Measurements from ENCODE around the gene FSD1.
"Not testable (repeated sequence)": the region's sequence is repeated elsewhere in the genome, so short reads cannot be mapped to it uniquely, and the experiment has no call there.

The FSD1 gene

GRCh38 chr19:4342314-4342614, 37.9 kb downstream of the FSD1 start:
- DNase-seq (ENCODE audit: insufficient read length, low spot score) (no peak), FAIRE-seq (no peak)

- FAIRE-seq (no peak), DNase-seq (ENCODE audit: insufficient read length, low spot score) (peak; percentile 98)
Observed at GRCh38 chr19:4342615-4343369, 38.4 kb downstream of the FSD1 start.

- FAIRE-seq (no peak), DNase-seq (ENCODE audit: insufficient read length, low spot score) (peak; percentile 64)
Observed at GRCh38 chr19:4343370-4344307, 39.2 kb downstream of the FSD1 start, which contains the start of gene MPND. MPND (plus strand) TSS chr19:4343562; CDS start chr19:4343594, 32 bp downstream.

GRCh38 chr19:4345342-4346019, 41.1 kb downstream of the FSD1 start:
- no peak for FAIRE-seq
- DNase-seq (ENCODE audit: insufficient read length, low spot score) = no peak

DNA sequence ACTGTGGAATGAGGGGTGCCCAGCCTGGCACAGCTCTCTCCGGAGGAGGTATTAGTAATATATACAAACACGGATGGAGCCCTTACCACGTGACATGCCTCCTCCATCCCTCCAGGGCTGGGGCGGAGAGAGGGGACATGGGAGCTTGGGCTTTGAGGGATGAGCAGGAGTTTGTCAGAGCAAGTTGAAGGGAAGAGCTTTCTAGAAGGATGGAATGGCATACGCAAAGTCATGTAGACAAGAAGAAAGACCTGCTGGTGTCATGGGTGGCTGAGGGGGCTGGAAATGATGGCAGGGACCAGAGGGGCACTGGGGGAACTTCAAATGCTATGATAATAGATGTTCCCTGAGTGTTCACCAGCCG, 41.6 kb downstream of the FSD1 start:
- DNase-seq (ENCODE audit: insufficient read length, low spot score) (no peak), FAIRE-seq (no peak)

DNA sequence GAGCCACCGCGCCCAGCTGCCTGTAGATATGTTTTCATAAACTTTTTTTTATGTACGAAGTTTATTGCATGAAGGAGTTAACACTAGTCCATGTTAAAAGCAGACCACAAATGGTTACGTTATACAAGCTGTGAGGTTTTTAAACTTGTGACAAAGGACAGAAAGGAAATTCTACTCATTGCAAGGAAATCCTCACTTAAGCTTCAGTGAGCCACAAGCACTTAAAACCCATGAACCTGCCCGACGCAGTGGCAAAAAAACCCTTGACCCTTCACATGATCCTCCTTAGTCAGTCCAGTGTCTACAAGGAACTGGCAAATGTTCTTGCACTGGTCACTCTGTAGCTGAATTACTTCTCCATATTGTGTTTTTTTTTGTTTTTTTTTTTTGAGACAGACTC, 43.1 kb downstream of the FSD1 start:
- no peak for DNase-seq (ENCODE audit: insufficient read length, low spot score)
- FAIRE-seq = no peak

DNA sequence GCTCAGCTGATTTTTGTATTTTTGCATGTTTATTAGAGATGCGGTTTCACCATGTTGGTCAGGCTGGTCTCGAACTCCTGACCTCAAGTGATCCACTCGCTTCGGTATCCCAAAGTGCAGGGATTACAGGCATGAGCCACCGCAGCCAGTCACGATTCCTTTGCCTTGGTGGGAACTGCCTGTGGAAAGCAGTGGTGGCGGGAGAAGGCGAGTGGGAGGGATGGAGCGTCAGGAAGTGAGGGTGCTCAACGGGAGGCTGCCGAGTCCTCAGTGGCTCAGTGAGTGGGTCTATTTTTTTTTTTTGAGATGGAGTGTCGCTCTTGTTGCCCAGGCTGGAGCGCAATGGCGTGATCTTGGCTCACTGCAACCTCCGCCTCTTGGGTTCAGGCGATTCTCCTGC, 44.8 kb downstream of the FSD1 start:
- not testable (repeated sequence) for FAIRE-seq; DNase-seq (ENCODE audit: insufficient read length, low spot score)

- FAIRE-seq (no peak), DNase-seq (ENCODE audit: insufficient read length, low spot score) (no peak)
Observed at GRCh38 chr19:4350111-4350510, 45.7 kb downstream of the FSD1 start.

GRCh38 chr19:4350726-4351125, 46.3 kb downstream of the FSD1 start:
- no peak for DNase-seq (ENCODE audit: insufficient read length, low spot score)
- no peak for FAIRE-seq

DNA sequence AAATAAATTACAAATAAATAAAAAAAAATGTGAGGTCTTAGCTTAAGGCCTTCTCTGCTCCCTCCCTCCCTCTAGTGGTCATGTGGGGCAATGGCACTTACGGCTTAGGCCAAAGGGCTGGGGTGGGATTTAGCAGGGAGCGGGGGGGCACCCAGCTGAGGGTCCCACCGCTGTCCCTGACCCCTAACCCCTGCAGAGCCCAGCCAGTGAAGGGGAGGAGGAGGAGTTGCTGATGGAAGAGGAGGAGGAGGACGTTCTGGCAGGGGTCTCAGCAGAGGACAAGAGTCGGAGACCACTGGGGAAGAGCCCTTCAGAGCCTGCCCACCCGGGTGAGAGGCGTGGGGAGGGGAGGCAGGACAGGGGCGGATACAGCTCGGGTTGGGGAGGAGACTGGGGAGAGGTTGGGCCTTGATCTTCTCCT, 48.3 kb downstream of the FSD1 start:
- FAIRE-seq (no peak), DNase-seq (ENCODE audit: insufficient read length, low spot score) (no peak)

DNA sequence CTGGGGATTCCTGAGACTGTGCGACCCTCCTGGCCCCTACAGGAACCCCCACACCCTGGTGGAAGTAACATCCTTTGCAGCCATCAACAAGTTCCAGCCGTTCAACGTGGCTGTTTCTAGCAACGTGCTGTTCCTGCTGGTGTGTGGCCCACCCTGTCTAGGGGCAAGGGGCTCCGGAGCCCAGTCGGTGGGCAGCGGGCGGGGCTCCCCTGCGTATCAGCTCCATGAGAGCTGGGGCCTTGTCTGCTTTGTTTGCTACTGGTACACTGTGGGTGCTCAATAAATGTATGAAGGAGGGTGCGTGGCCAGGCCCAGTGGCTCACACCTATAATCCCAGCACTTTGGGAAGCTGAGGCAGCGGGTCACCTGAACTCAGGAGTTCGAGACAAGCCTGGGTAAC, 49.9 kb downstream of the FSD1 start:
- DNase-seq (ENCODE audit: insufficient read length, low spot score) = no peak
- no peak for FAIRE-seq

- DNase-seq (ENCODE audit: insufficient read length, low spot score) = no peak
- no peak for FAIRE-seq
Observed at GRCh38 chr19:4354897-4355296, 50.5 kb downstream of the FSD1 start.

- DNase-seq (ENCODE audit: insufficient read length, low spot score) (no peak), FAIRE-seq (no peak)
Observed at GRCh38 chr19:4357095-4357797, 52.8 kb downstream of the FSD1 start.

DNA sequence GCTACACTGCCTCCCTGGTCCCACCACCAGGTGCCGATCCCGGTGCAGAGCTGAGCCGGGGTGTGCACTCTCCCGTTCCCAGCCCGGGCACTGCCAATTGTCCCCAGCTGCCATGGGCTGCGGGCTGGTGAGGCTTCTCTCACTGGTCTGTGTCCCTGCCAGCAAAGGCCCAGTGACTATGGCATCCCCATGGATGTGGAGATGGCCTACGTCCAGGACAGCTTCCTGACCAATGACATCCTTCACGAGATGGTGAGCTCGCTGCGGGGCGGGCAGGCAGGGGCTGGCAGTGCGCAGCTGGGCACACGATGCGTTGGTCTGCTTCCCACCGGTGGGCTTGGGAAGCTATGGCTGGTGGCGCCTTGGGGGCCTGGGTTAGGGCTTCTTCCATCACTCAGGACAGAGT, 53.5 kb downstream of the FSD1 start:
- FAIRE-seq = no peak
- no peak for DNase-seq (ENCODE audit: insufficient read length, low spot score)

DNA sequence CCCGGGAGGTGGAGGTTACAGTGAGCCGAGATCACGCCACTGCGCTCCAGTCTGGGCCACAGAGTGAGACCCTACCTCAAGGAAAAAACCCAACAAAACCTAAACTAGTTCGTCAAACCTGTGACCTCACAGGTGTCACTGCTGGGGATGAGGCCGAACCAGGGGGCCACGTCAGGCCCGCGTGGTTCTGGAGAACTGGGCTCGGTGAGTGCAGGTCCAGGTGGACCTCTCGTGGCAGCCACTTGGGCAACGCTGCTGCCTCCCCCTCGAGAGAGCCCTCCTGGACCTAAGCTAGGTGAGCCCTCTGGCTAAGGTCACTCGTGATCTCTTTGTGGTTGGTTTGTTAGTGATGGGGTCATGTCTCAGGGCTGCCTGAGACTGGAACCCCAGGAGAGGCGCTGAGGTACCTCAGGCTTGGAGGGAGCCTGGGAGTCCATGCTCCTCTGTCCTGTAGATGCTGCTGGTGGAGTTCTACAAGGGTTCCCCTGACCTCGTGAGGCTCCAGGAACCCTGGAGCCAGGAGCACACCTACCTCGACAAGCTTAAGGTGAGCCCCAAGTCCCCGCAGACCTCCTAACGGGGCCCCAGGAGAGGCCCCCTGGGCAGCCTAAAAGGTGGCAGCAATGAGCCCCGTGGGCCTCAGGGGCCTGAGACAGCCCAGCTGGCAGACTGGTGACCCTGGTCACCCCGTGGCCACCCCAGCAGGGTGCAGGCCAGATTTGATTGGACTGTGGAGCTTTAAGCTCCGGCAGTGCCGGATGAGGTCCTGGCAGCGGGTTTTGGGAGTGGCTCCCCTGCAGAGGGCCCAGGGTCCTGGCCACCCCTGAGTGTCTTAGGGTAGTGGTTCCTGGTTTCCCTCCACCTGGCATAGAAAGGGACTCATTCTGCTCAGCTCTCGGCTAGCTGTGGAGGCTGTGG, 54.6 kb downstream of the FSD1 start:
- no peak for FAIRE-seq
- DNase-seq (ENCODE audit: insufficient read length, low spot score) = no peak

- FAIRE-seq = no peak
Observed at GRCh38 chr19:4359627-4360000, 55.2 kb downstream of the FSD1 start.

DNA sequence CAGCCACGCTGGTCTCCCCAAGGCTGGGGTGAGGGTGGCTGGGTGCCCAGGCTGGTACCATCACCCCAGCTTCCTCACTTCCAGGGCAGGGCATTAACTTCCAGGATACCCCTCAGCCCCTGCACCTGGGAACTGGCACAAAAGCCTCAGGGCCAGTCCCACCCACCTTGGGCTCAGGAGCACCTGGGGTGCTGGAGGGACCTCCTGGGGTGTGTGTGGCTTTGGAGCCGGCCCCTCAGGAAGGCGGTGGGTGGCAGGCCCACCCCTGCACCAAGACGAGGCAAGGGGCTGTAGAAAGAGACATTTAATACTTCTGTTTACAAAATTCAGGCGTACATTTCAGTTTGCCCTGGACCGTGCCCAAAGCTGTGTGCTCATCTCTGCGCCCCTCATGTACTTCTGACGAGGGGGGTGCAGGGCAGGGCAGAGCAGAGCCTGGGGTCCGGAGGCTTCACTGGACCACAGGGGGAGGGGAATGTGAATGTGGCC, 55.7 kb downstream of the FSD1 start:
- no peak for DNase-seq (ENCODE audit: insufficient read length, low spot score)
- no peak for FAIRE-seq

More at GRCh38 chr19:4359627-4360000, 55.2 kb downstream of the FSD1 start:
- no peak for DNase-seq (ENCODE audit: insufficient read length, low spot score)

- DNase-seq (ENCODE audit: insufficient read length, low spot score) (no peak), FAIRE-seq (no peak)
Observed at GRCh38 chr19:4360641-4361151, 56.3 kb downstream of the FSD1 start.
